GM19099 (cell line): ENCODE data around the gene CPT1A.

Experiments
- POLR2A ChIP-seq: IDR thresholded peaks from 3 replicates; pipeline ENCODE4 v1.6.1; 2011; ENCODE audit warnings: low read depth; ENCODE audit not compliant: insufficient read length; ENCODE audit errors: extremely low read depth

CPT1A gene

GRCh38 chr11:68839911-68840641 is 1.6 kb downstream of the CPT1A start:
- TF ChIP-seq POLR2A: no peak

DNA sequence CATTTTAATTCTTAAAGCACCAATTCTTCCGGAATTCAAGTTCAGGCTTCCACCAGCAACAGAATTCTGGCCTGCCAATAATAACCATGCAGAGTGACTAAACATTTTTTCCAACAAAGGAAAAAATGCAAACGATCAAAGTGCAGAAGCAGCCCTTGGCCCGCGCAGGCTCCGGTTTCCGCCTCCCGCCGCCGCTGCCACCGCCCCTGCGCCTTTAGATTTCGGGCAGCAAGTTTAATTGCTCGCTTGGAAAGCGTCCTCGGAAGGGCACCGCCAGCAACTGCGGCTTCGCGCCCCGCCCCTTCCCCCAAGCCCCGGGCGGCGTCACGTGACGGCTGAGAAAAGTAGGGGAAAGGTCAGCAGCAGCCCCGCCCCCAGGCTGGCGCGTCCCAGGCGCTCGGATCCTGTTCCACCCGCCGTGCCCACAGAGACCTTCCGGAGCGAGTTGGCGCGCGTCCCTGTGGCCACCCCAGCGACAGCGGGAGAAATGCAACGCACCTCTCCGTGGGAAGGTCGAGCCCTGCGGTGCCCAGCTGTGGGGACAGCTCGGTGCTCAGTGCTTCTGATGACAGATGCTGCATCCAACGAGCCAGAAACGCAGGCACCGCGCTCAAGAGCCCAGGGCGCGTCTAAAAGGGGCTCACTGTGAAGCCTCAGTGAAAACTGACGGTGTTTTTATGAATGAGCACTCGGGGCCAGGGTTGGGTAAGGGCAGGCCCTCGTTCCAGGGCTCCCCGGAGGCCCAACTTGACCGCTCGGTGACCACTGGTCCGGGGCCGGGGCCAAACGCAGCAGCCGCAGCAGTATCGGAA is 2.5 kb downstream of the CPT1A start:
- TF ChIP-seq POLR2A: peak; percentile 60

DNA sequence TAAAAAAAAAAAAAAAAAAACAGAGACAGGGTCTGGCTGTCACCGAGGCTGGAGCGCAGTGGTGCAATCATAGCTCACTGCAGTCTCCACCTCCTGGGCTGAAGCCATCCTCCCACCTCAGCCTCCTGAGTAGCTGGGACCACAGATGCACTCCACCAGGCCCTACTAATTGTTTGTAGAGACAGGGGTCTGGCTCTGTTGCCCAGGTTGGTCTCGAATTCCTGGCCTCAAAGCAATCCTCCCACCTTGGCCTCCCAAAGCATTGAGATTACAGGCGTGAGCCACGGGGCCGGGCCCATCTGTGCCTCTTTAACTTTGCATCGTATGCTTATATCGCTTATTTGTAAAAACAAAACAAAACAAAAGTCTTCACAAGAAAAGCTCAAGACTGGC is 3.1 kb downstream of the CPT1A start:
- no peak for TF ChIP-seq POLR2A

- TF ChIP-seq POLR2A: no peak
Observed at GRCh38 chr11:68837583-68838571, 3.8 kb downstream of the CPT1A start.

GRCh38 chr11:68835749-68836148 is 6.0 kb downstream of the CPT1A start:
- TF ChIP-seq POLR2A: no peak

DNA sequence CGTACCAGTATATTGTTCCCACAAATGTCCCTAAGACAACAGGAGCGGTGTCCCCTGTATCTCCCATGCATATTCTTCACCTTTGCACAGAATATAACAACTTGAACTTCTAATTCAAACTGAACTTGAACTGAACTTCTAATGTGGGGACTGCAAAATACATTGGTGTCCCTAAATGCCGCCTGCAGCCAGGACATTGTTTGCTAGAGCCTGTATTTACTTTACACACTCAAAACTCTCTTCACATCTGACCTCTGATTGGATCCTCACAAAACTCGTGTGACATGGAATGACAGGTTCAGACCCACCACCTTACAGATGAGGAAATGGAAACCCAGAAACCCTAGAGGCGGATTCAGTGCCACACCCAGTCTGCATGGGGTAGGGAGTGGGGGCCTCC is 6.4 kb downstream of the CPT1A start:
- TF ChIP-seq POLR2A: no peak

- no peak for TF ChIP-seq POLR2A
Observed at GRCh38 chr11:68832476-68833181, 9.1 kb downstream of the CPT1A start.

DNA sequence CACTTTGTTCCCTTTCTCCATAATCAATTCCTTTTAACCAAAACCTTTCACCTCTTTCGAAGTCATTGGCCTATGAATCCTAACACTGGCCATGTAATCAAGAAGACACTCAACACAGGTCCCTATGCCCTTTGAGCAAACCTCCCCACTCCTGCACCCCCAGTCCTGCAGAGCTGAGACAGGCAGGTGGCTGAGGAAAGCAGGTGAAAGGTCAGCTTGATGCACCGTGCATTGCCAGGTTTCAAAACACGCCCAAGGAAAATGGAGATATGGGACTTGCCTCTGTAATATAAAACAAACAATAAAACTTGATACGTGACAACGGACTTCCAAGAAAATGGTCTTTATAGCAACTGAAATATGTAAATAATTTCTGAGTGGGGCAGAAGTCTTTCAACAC is 10.6 kb downstream of the CPT1A start:
- TF ChIP-seq POLR2A: no peak

DNA sequence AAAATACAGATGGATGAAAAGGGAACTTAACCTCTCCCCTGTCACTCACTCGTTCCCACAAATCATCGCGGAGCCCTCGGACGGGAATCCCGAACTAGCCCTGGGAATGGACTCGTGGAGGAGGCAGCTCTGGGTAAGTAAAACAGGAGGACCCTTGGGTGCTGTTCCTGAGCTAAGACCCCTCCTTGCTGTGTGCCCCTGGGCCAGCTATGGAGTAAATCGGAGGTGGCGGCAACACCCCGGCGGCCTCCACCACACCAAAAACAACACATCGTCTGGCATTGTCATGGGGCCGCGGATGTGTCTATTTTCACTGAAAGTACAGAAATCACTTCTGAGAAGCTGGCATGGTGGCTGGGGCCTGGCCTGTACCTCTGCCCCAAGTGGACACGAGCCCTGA is 12.1 kb downstream of the CPT1A start:
- no peak for TF ChIP-seq POLR2A

- TF ChIP-seq POLR2A: no peak
Observed at GRCh38 chr11:68828957-68829356, 12.8 kb downstream of the CPT1A start.

DNA sequence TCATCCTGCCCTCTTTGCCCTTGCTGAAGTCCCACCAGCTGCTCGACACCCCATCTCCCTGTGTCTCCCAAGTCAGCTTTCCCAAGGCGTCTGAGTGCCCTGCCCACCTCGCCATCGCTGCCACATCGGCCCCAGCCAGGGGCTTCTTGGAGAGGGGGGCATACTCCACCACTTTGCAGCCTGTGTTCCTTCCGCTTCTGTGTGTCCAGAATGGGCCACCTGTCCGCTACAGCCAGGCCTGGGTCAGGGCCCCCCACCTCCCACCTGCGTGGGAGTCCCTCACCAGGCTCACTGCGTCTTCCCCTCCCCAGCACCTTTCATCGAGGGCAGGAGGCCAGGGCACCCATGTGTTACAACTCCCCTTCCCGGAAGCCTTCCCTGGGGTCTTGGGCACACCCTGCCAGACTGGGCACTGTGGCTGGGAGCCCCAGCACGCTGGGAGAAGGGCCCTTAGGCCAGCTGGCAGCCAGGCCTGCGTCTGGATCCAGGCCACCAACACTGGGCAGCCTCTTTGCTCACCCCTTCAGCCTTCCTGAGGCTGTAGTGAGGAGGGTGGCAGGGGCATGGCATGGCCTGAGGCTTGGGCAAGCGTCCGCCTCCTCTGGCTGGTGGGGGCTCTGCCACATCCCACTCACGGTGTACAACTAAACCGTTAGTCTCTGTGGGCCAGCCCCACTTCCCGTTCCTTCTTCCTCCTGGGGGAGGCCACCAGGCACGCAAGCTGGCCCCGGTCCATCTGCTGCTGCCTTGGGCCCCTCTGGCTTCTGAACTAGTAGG is 13.4 kb downstream of the CPT1A start:
- no peak for TF ChIP-seq POLR2A

- TF ChIP-seq POLR2A: no peak
Observed at GRCh38 chr11:68827733-68828132, 14.0 kb downstream of the CPT1A start.

DNA sequence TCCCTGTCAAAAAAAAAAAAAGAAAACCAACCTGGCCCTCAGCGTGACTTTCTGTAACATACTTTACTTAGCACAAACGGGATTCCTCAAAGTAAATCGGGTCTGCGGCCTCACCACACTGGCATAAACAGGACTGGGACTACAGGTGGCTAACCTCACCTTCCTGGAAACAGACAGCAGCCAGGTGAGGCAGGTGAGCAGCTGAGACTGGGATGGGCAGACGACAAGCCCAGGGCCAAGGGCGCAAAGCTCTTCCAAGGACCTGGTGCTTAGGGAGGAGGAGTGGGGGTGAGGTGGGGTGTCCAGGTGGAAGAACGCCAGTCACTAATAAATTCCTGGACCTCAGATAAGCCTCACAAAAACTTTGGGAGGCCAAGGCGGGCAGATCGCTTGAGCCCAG is 15.0 kb downstream of the CPT1A start:
- no peak for TF ChIP-seq POLR2A

DNA sequence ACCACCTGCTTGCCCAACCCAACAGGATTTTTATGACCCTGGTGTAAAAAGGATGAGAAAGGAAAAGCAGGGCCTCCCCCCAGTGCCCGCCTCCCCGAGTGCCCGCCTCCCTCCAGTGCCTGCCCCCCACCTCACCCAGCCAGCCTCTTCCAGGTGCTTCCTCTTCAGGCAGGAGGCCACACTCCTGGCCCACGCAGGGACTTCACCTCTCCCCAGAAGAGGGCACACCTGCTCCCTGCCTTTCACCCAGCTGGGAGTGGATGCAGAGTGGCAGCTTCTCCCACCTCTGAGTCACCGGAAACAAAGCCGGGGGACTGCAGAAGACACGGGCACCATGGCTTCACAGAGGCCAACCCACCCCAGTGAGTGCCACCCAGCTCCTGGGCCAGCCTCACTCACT is 16.1 kb downstream of the CPT1A start:
- TF ChIP-seq POLR2A: no peak
